HepG2 (cell line): ENCODE data around the gene DCTN1. TPM values are rescaled to one million over a fixed set of nuclear protein-coding genes. Genes with fewer than 3 reads are reported as not detected.

Experiments
- ARID4A ChIP-seq: sonication (generic); formaldehyde crosslinking; IDR thresholded peaks from 2 replicates; pipeline ENCODE4 v1.5.0; 2020; ENCODE audit warnings: mild to moderate bottlenecking, missing genetic modification reagents, borderline replicate concordance
- BHLHE40 ChIP-seq: IDR thresholded peaks from 2 replicates; pipeline ENCODE4 v1.6.1; 2011; ENCODE audit warnings: low read length, improper control_type of control experiment
- CENPT ChIP-seq: sonication (generic); formaldehyde crosslinking; IDR thresholded peaks from 2 replicates; pipeline ENCODE4 v1.8.0; 2022; ENCODE audit warnings: low read depth, mild to moderate bottlenecking, moderate library complexity, missing genetic modification reagents
- KLF15 ChIP-seq: sonication (generic); formaldehyde crosslinking; IDR thresholded peaks from 2 replicates; pipeline ENCODE4 v1.8.1; 2023; ENCODE audit warnings: borderline replicate concordance, mild to moderate bottlenecking, inconsistent platforms, missing genetic modification reagents, mixed read lengths
- PHF8 ChIP-seq: sonication (generic); formaldehyde crosslinking; IDR thresholded peaks from 2 replicates; pipeline ENCODE4 v1.5.0; 2020; ENCODE audit warnings: missing genetic modification reagents
- POLR2AphosphoS5 ChIP-seq: IDR thresholded peaks from 2 replicates; pipeline ENCODE4 v1.6.1; 2012; ENCODE audit warnings: low read depth, low read length
- TRIM24 ChIP-seq: sonication (generic); formaldehyde crosslinking; IDR thresholded peaks from 2 replicates; pipeline ENCODE4 v1.8.0; 2022; ENCODE audit warnings: mild to moderate bottlenecking, missing genetic modification reagents
- ZBTB10 ChIP-seq: sonication (generic); formaldehyde crosslinking; IDR thresholded peaks from 2 replicates; pipeline ENCODE4 v1.4.0; 2020; ENCODE audit warnings: missing genetic modification reagents, borderline replicate concordance
- ZGPAT ChIP-seq: IDR thresholded peaks from 2 replicates; pipeline ENCODE4 v1.6.1; 2016; ENCODE audit warnings: mild to moderate bottlenecking
- ZHX2 ChIP-seq, 2 experiments: sonication (generic) in 1 of 2; formaldehyde crosslinking in 1 of 2; IDR thresholded peaks; 2 replicates each; pipeline versions ENCODE4 v1.6.1 to v1.9.0; 2014 to 2022; ENCODE audit warnings: antibody characterized with exemption in 1 of 2, borderline replicate concordance in 1 of 2, inconsistent platforms in 1 of 2, low read depth in 1 of 2, missing genetic modification reagents in 1 of 2
- ZNF17 ChIP-seq: sonication (generic); formaldehyde crosslinking; IDR thresholded peaks from 2 replicates; pipeline ENCODE4 v1.5.0; 2020; ENCODE audit warnings: mild to moderate bottlenecking, missing genetic modification reagents
- ZNF24 ChIP-seq: fragments of 450-650 bp; IDR thresholded peaks from 2 replicates; pipeline ENCODE4 v1.6.1; 2017; ENCODE audit warnings: antibody characterized with exemption, mild to moderate bottlenecking
- ZNF446 ChIP-seq: sonication (generic); formaldehyde crosslinking; IDR thresholded peaks from 2 replicates; pipeline ENCODE4 v1.5.0; 2020; ENCODE audit warnings: mild to moderate bottlenecking, missing genetic modification reagents
- ZNF605 ChIP-seq: sonication (generic); formaldehyde crosslinking; IDR thresholded peaks from 2 replicates; pipeline ENCODE4 v1.8.0; 2022; ENCODE audit warnings: mild to moderate bottlenecking, missing genetic modification reagents
- ZNF816 ChIP-seq: sonication (generic); formaldehyde crosslinking; IDR thresholded peaks from 2 replicates; pipeline ENCODE4 v1.8.0; 2022; ENCODE audit warnings: missing genetic modification reagents, mild to moderate bottlenecking, borderline replicate concordance
- ZSCAN22 ChIP-seq: sonication (generic); formaldehyde crosslinking; IDR thresholded peaks from 2 replicates; pipeline ENCODE4 v1.4.0; 2020; ENCODE audit warnings: mild to moderate bottlenecking, missing genetic modification reagents
- polyA plus RNA-seq, 8 experiments: library from polyadenylated mRNA; depleted of rRNA in 3 of 8; stranded (reverse) in 7 of 8; unstranded in 1 of 8; fragments of >200 nt; fragmentation: Illumina TruSeq in 4 of 8; extraction: Trizol in 4 of 8; gene quantifications; 2 replicates each; pipeline versions ENCODE4 v1.2.1 to v1.2.3, GENCODE V29; 2011 to 2016; ENCODE audit warnings: low read depth in 4 of 8, missing spikeins in 1 of 8, mixed read lengths in 1 of 8; ENCODE audit not compliant: insufficient read depth in 1 of 8
- total RNA-seq, 5 experiments: library from RNA; depleted of rRNA; stranded (reverse); fragments of >200 nt; fragmentation: Illumina TruSeq; extraction: Trizol; gene quantifications; 2 replicates each; pipeline ENCODE4 v1.2.3, GENCODE V29; 2016; ENCODE audit warnings: low read depth in 1 of 5

The DCTN1 gene
- total and polyA plus RNA-seq, 2 of the 13 experiments (the other 11 are each of a cell fraction or from before 2014, with no cell fraction given): 73.2 to 122 TPM

GRCh38 chr2:74425523-74425922, 45.4 kb upstream of the DCTN1 start (continued):
- TF ChIP-seq ZGPAT (CRISPR knock-in tag): no peak
- no peak for TF ChIP-seq PHF8 (CRISPR knock-in tag)
- TF ChIP-seq ZNF816: no peak
- TF ChIP-seq ZHX2 (IDR thresholded peaks at IDR 0.05; ENCODE audit: low read depth): no peak
- TF ChIP-seq ZHX2 (CRISPR knock-in tag; IDR thresholded peaks at IDR 0.05; ENCODE audit: borderline replicate concordance): no peak
- TF ChIP-seq POLR2AphosphoS5: peak; percentile 15; the same call in 1 of the 2 replicates
- TF ChIP-seq ZSCAN22 (CRISPR knock-in tag): no peak
- no peak for TF ChIP-seq CENPT
- TF ChIP-seq ZBTB10 (CRISPR knock-in tag): no peak
- no peak for TF ChIP-seq ARID4A (CRISPR knock-in tag)
- TF ChIP-seq KLF15 (CRISPR knock-in tag): no peak
- TF ChIP-seq ZNF24: no peak
- TF ChIP-seq TRIM24 (CRISPR knock-in tag): no peak
- TF ChIP-seq ZNF605: no peak
- TF ChIP-seq BHLHE40: no peak
- no peak for TF ChIP-seq ZNF446 (CRISPR knock-in tag)
- TF ChIP-seq ZNF17 (CRISPR knock-in tag): no peak
